Measurements from ENCODE around the gene MAP4.
"Not testable (repeated sequence)": the region's sequence is repeated elsewhere in the genome, so short reads cannot be mapped to it uniquely, and the experiment has no call there.

Gene MAP4

DNA sequence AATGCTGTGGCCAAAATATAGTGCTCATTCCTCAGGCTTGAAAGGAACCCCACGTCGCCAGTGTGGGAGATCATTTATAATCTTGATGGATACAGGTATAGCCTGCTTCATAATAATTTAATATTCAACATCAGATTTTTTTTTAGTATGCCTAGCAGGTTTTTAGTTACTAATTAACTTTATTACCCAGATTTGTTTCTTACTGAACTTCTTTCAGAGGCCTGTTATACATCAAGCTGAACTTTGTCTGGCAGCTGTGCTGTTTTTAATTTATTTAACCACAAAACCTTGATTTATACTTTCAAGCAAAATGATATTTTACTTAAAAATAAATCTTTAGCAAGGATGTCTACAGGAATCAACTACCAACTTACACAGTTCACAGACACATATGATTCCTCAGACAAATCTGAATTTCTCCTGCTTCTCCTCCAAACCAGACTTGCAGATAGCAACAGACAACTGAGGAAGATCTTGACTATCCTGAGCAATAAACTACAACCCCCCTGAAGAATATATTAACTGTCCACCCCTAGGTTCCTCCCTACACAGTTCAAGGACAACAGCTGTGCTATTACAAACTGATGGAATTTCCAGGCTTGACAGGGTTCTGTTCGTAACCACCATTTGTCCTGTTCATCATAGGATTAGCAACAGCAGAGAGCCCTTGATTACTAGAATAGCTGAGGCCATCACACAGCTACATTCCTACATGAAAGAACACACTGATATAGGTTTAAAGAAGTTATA lies 610 bp downstream of the MAP4 start:
- no peak overlapping the region for H3K4me3 ChIP-seq (ENCODE audit: low read depth, low read length)
- DNase-seq (ENCODE audit: low read depth) = no peak
- TF ChIP-seq, protein P1, sequence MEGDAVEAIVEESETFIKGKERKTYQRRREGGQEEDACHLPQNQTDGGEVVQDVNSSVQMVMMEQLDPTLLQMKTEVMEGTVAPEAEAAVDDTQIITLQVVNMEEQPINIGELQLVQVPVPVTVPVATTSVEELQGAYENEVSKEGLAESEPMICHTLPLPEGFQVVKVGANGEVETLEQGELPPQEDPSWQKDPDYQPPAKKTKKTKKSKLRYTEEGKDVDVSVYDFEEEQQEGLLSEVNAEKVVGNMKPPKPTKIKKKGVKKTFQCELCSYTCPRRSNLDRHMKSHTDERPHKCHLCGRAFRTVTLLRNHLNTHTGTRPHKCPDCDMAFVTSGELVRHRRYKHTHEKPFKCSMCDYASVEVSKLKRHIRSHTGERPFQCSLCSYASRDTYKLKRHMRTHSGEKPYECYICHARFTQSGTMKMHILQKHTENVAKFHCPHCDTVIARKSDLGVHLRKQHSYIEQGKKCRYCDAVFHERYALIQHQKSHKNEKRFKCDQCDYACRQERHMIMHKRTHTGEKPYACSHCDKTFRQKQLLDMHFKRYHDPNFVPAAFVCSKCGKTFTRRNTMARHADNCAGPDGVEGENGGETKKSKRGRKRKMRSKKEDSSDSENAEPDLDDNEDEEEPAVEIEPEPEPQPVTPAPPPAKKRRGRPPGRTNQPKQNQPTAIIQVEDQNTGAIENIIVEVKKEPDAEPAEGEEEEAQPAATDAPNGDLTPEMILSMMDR (IDR thresholded peaks at IDR 0.05; ENCODE audit: insufficient read depth, low read depth, low read length, missing control alignments) = no peak

DNA sequence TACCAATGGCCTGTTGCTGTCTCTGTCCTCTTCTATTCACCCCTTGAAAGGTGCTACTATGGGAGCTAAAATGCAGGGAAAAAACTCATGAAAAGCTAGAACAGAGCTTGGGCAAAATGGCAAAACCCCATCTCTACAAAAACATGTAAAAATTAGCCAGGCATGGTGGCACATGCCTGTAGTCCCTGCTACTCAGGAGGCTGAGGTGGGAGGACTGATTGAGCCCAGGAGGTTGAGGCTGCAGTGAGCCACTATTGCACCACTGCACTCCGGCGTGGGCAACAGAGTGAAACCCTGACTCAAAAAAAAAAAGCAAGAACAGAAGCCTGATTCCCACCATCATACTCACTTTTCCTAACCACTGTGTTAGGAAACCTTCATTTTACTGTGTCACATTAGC lies 1.9 kb downstream of the MAP4 start:
- H3K4me3 ChIP-seq (ENCODE audit: low read depth, low read length) = no peak overlapping the region
- TF ChIP-seq, protein P1 (IDR thresholded peaks at IDR 0.05; ENCODE audit: insufficient read depth, low read depth, low read length, missing control alignments) = no peak
- no peak for DNase-seq (ENCODE audit: low read depth)

DNA sequence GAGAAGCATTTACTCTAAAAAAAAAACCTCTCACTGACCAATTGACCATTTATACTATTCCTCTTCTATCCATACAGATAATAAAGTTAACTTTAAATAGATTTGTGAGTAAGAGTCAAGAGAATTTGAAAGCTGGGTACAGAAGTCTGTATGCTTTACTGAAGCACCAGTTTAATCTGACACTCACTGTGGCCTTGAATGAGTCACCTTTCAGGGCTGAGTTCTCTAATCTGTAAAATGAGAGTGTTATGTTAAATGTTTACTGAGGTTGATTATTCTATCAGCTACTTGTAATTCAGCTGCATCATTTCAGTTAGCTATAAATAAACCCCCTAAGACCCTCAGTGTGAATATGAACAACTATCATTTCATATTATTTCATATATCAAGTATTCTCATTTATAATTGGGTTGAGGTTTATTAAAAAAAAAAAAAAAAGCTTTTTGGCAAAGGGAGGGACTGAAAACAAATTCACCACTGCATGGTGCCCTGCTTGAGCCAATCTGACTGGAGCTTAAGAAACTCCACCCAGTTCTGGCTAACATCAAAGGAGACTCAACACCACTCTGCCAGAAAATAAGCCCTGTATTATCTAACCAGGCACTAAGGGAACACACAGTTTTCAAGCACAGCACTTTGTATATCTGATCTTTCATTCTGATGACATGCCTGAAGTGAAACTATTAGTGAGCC lies 2.8 kb downstream of the MAP4 start:
- H3K4me3 ChIP-seq (ENCODE audit: low read depth, low read length) = no peak overlapping the region
- TF ChIP-seq, protein P1 (IDR thresholded peaks at IDR 0.05; ENCODE audit: insufficient read depth, low read depth, low read length, missing control alignments) = no peak
- DNase-seq (ENCODE audit: low read depth) = peak; percentile 10

DNA sequence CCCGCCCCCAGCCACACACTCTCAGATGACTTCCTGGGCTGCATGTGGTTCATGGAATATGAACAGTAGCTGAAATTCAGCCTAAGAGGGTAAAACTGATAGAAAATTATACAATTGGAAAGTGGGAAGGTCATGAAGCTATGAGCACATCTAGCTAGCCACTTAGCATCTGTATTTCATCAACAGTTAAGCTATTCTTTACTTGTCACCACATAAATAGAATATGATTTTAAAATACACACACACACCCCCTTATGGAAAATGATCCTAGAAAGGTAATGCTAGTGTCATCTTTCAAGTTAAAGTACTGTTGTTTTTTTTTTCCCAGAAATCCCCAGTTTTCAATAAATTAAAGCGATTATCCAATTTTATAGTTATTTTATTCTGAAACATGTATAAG lies 3.6 kb downstream of the MAP4 start:
- no peak overlapping the region for H3K4me3 ChIP-seq (ENCODE audit: low read depth, low read length)
- DNase-seq (ENCODE audit: low read depth) = no peak

DNA sequence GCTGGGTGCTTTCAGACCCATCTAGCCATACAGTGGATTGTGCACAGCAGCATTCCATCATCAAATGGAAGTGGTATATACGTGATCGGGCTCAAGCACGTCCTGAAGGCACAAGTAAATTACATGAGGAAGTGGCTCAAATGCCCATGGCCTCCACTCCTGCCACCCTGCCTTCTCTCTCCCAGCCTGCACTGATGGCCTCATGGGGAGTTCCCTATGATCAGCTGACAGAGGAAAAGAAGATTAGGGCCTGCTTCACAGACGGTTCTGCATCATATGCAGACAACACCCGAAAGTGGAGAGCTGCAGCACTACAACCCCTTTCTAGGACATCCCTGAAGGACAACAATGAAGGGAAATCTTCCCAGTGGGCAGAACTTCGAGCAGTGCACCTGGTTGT lies 8.2 kb downstream of the MAP4 start:
- not testable (repeated sequence) for DNase-seq (ENCODE audit: low read depth); H3K4me3 ChIP-seq (ENCODE audit: low read depth, low read length)

More for the DNA sequence above, 3.6 kb downstream of the MAP4 start:
- TF ChIP-seq, protein P1 (IDR thresholded peaks at IDR 0.05; ENCODE audit: insufficient read depth, low read depth, low read length, missing control alignments) = no peak

DNA sequence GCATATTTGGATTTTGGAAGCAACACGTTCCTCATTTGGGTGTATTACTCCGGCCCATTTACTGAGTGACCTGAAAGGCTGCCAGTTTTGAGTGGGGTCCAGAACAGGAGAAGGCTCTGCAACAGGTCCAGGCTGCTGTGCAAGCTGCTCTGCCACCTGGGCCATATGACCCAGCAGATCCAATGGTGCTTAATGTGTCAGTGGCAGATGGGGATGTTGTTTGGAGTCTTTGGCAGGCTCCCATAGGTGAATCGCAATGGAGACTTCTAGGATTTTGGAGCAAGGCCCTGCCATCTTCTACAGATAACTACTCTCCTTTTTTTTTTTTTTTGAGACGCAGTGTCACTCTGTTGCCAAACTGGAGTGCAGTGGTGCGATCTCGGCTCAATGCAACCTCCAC lies 8.9 kb downstream of the MAP4 start:
- DNase-seq (ENCODE audit: low read depth); H3K4me3 ChIP-seq (ENCODE audit: low read depth, low read length): not testable (repeated sequence)

DNA sequence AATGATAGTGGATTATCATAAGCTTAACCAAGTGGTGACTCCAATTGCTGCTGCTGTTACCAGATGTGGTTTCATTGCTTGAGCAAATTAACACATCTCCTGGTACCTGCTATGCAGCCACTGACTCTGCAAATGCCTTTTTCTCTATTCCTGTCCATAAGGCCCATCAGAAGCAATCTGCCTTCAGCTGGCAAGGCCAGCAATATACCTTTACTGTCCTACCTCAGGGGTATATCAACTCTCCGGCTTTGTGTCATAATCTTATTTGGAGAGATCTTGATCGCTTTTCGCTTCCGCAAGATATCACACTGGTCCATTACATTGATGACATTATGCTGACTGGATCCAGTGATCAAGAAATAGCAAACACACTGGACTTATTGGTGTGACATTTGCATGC lies 9.4 kb downstream of the MAP4 start:
- not testable (repeated sequence) for DNase-seq (ENCODE audit: low read depth); H3K4me3 ChIP-seq (ENCODE audit: low read depth, low read length)

DNA sequence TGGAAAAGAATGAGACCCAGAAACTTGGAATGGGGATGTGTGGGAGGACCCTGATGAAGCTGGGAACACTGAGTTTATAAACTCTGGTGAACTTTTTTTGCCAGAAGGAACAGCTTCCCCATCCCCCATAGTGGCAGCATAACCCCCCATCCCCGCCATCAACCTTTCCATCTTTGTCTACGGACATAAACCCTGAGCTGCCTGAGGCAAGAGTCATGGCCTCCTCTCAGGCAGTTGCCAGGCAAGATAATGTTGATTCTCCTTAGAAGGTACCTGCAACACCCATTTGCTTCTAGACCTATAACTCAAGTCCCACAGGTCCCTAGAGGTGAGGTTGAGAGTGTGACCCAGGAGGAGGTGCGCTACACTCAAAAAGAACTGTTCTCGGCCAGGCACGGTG lies 11.5 kb downstream of the MAP4 start:
- TF ChIP-seq, protein P1 (IDR thresholded peaks at IDR 0.05; ENCODE audit: insufficient read depth, low read depth, low read length, missing control alignments) = no peak
- no peak overlapping the region for H3K4me3 ChIP-seq (ENCODE audit: low read depth, low read length)
- no peak for DNase-seq (ENCODE audit: low read depth)

Data from GM12865 (cell line).